ENCODE data around the gene STARD8.

STARD8 gene

GRCh38 chrX:68708503-68709290 is 61.2 kb downstream of the STARD8 start:
- H3K9ac ChIP-seq (ENCODE audit: insufficient read length, low read depth): no peak overlapping the region
- peak; percentile 66 for DNase-seq (ENCODE audit: low read depth, low spot score)
- no peak overlapping the region for H3K4me3 ChIP-seq (ENCODE audit: insufficient read length, low read depth)
- H3K36me3 ChIP-seq (ENCODE audit: insufficient read depth, insufficient read length, low read length): peaks cover 14% of the 10 kb centered on the region
- peaks cover 3% of the 10 kb centered on the region for H3K4me1 ChIP-seq (ENCODE audit: insufficient read depth, insufficient read length)
- H3K9me3 ChIP-seq (ENCODE audit: insufficient read depth, low read length): no peaks in the 10 kb centered on the region
- TF ChIP-seq ZNF274 (IDR thresholded peaks at IDR 0.05; ENCODE audit: low read depth, low read length) (no peak), YY1 (IDR thresholded peaks at IDR 0.05; ENCODE audit: insufficient read depth, insufficient read length) (no peak), SUZ12 (IDR thresholded peaks at IDR 0.05; ENCODE audit: extremely low read depth, insufficient read depth, insufficient read length) (no peak)
- no peaks in the 10 kb centered on the region for H3K27me3 ChIP-seq (ENCODE audit: insufficient read depth, insufficient read length)

- no peak for TF ChIP-seq YY1 (IDR thresholded peaks at IDR 0.05; ENCODE audit: insufficient read depth, insufficient read length)
- no peak for TF ChIP-seq SUZ12 (IDR thresholded peaks at IDR 0.05; ENCODE audit: extremely low read depth, insufficient read depth, insufficient read length)
- TF ChIP-seq ZNF274 (IDR thresholded peaks at IDR 0.05; ENCODE audit: low read depth, low read length): no peak
- Histone ChIP-seq H3K4me1 (ENCODE audit: insufficient read depth, insufficient read length) (peaks cover 3% of the 10 kb centered on the region), H3K9me3 (ENCODE audit: insufficient read depth, low read length) (no peaks in the 10 kb centered on the region), H3K36me3 (ENCODE audit: insufficient read depth, insufficient read length, low read length) (peaks cover 34% of the 10 kb centered on the region), H3K27me3 (ENCODE audit: insufficient read depth, insufficient read length) (no peaks in the 10 kb centered on the region), H3K4me3 (ENCODE audit: insufficient read length, low read depth) (no peak overlapping the region), H3K9ac (ENCODE audit: insufficient read length, low read depth) (no peak overlapping the region)
- peak; percentile 62 for DNase-seq (ENCODE audit: low read depth, low spot score)
Measured at GRCh38 chrX:68710870-68711576, 63.6 kb downstream of the STARD8 start.

GRCh38 chrX:68711845-68712244 is 64.4 kb downstream of the STARD8 start:
- Histone ChIP-seq H3K9me3 (ENCODE audit: insufficient read depth, low read length) (no peaks in the 10 kb centered on the region), H3K9ac (ENCODE audit: insufficient read length, low read depth) (no peak overlapping the region), H3K4me1 (ENCODE audit: insufficient read depth, insufficient read length) (peaks cover 3% of the 10 kb centered on the region), H3K36me3 (ENCODE audit: insufficient read depth, insufficient read length, low read length) (peaks cover 42% of the 10 kb centered on the region), H3K27me3 (ENCODE audit: insufficient read depth, insufficient read length) (no peaks in the 10 kb centered on the region), H3K4me3 (ENCODE audit: insufficient read length, low read depth) (no peak overlapping the region)
- no peak for DNase-seq (ENCODE audit: low read depth, low spot score)
- TF ChIP-seq ZNF274 (IDR thresholded peaks at IDR 0.05; ENCODE audit: low read depth, low read length) (no peak), YY1 (IDR thresholded peaks at IDR 0.05; ENCODE audit: insufficient read depth, insufficient read length) (no peak), SUZ12 (IDR thresholded peaks at IDR 0.05; ENCODE audit: extremely low read depth, insufficient read depth, insufficient read length) (no peak)

GRCh38 chrX:68714856-68715255 is 67.4 kb downstream of the STARD8 start:
- DNase-seq (ENCODE audit: low read depth, low spot score): no peak
- H3K4me1 ChIP-seq (ENCODE audit: insufficient read depth, insufficient read length): peaks cover 3% of the 10 kb centered on the region
- H3K9ac ChIP-seq (ENCODE audit: insufficient read length, low read depth): no peak overlapping the region
- no peaks in the 10 kb centered on the region for H3K27me3 ChIP-seq (ENCODE audit: insufficient read depth, insufficient read length)
- H3K9me3 ChIP-seq (ENCODE audit: insufficient read depth, low read length): no peaks in the 10 kb centered on the region
- H3K4me3 ChIP-seq (ENCODE audit: insufficient read length, low read depth): no peak overlapping the region
- H3K36me3 ChIP-seq (ENCODE audit: insufficient read depth, insufficient read length, low read length): peaks cover 67% of the 10 kb centered on the region
- TF ChIP-seq SUZ12 (IDR thresholded peaks at IDR 0.05; ENCODE audit: extremely low read depth, insufficient read depth, insufficient read length): no peak

- H3K9ac ChIP-seq (ENCODE audit: insufficient read length, low read depth): no peak overlapping the region
- DNase-seq (ENCODE audit: low read depth, low spot score): no peak
- peaks cover 90% of the 10 kb centered on the region for H3K36me3 ChIP-seq (ENCODE audit: insufficient read depth, insufficient read length, low read length)
- no peak overlapping the region for H3K4me3 ChIP-seq (ENCODE audit: insufficient read length, low read depth)
- no peak for TF ChIP-seq YY1 (IDR thresholded peaks at IDR 0.05; ENCODE audit: insufficient read depth, insufficient read length)
- TF ChIP-seq ZNF274 (IDR thresholded peaks at IDR 0.05; ENCODE audit: low read depth, low read length): no peak
- no peak for TF ChIP-seq SUZ12 (IDR thresholded peaks at IDR 0.05; ENCODE audit: extremely low read depth, insufficient read depth, insufficient read length)
- H3K4me1 ChIP-seq (ENCODE audit: insufficient read depth, insufficient read length): no peaks in the 10 kb centered on the region
- H3K27me3 ChIP-seq (ENCODE audit: insufficient read depth, insufficient read length): no peaks in the 10 kb centered on the region
- no peaks in the 10 kb centered on the region for H3K9me3 ChIP-seq (ENCODE audit: insufficient read depth, low read length)
Measured at GRCh38 chrX:68717196-68717595, 69.7 kb downstream of the STARD8 start.

- Histone ChIP-seq H3K9ac (ENCODE audit: insufficient read length, low read depth) (no peak overlapping the region), H3K36me3 (ENCODE audit: insufficient read depth, insufficient read length, low read length) (peaks cover 95% of the 10 kb centered on the region), H3K27me3 (ENCODE audit: insufficient read depth, insufficient read length) (no peaks in the 10 kb centered on the region), H3K4me3 (ENCODE audit: insufficient read length, low read depth) (no peak overlapping the region), H3K4me1 (ENCODE audit: insufficient read depth, insufficient read length) (no peaks in the 10 kb centered on the region), H3K9me3 (ENCODE audit: insufficient read depth, low read length) (no peaks in the 10 kb centered on the region)
- DNase-seq (ENCODE audit: low read depth, low spot score): no peak
- no peak for TF ChIP-seq ZNF274 (IDR thresholded peaks at IDR 0.05; ENCODE audit: low read depth, low read length)
- TF ChIP-seq SUZ12 (IDR thresholded peaks at IDR 0.05; ENCODE audit: extremely low read depth, insufficient read depth, insufficient read length): no peak
- no peak for TF ChIP-seq YY1 (IDR thresholded peaks at IDR 0.05; ENCODE audit: insufficient read depth, insufficient read length)
Measured at GRCh38 chrX:68717663-68718442, 70.4 kb downstream of the STARD8 start.

- Histone ChIP-seq H3K9ac (ENCODE audit: insufficient read length, low read depth) (no peak overlapping the region), H3K27me3 (ENCODE audit: insufficient read depth, insufficient read length) (no peaks in the 10 kb centered on the region), H3K9me3 (ENCODE audit: insufficient read depth, low read length) (no peaks in the 10 kb centered on the region), H3K4me3 (ENCODE audit: insufficient read length, low read depth) (no peak overlapping the region), H3K4me1 (ENCODE audit: insufficient read depth, insufficient read length) (no peaks in the 10 kb centered on the region), H3K36me3 (ENCODE audit: insufficient read depth, insufficient read length, low read length) (peaks cover 95% of the 10 kb centered on the region)
- TF ChIP-seq SUZ12 (IDR thresholded peaks at IDR 0.05; ENCODE audit: extremely low read depth, insufficient read depth, insufficient read length) (no peak), YY1 (IDR thresholded peaks at IDR 0.05; ENCODE audit: insufficient read depth, insufficient read length) (no peak), ZNF274 (IDR thresholded peaks at IDR 0.05; ENCODE audit: low read depth, low read length) (no peak)
- no peak for DNase-seq (ENCODE audit: low read depth, low spot score)
Measured at GRCh38 chrX:68718443-68718820, 71.0 kb downstream of the STARD8 start.

Data from NT2/D1 (cell line).